WTC11 (cell line): Measurements from ENCODE around the gene FXN.

Experiments
- CREB1 ChIP-seq: sonication (generic); formaldehyde crosslinking; IDR thresholded peaks from 2 replicates; pipeline ENCODE4 v1.8.0; 2023; ENCODE audit warnings: mild to moderate bottlenecking, missing genetic modification reagents
- ETV6 ChIP-seq: sonication (generic); formaldehyde crosslinking; IDR thresholded peaks from 2 replicates; pipeline ENCODE4 v1.8.1; 2022; ENCODE audit warnings: mild to moderate bottlenecking, missing genetic modification reagents
- FOXK1 ChIP-seq: sonication (generic); formaldehyde crosslinking; IDR thresholded peaks from 2 replicates; pipeline ENCODE4 v1.8.0; 2022; ENCODE audit warnings: mild to moderate bottlenecking, moderate library complexity, missing genetic modification reagents
- MLX ChIP-seq: sonication (generic); formaldehyde crosslinking; IDR thresholded peaks from 2 replicates; pipeline ENCODE4 v1.8.1; 2023; ENCODE audit warnings: mild to moderate bottlenecking, missing genetic modification reagents, moderate library complexity
- NFYB ChIP-seq: sonication (generic); formaldehyde crosslinking; conservative IDR thresholded peaks from 2 replicates; pipeline ENCODE4 v1.8.0; 2022; ENCODE audit warnings: low read depth, missing genetic modification reagents
- NR2C2 ChIP-seq: sonication (generic); formaldehyde crosslinking; IDR thresholded peaks from 2 replicates; pipeline ENCODE4 v1.8.0; 2022; ENCODE audit warnings: mild to moderate bottlenecking, missing genetic modification reagents
- SMAD3 ChIP-seq: sonication (generic); formaldehyde crosslinking; IDR thresholded peaks from 2 replicates; pipeline ENCODE4 v1.8.0; 2022; ENCODE audit warnings: missing genetic modification reagents, mild to moderate bottlenecking, borderline replicate concordance
- SP1 ChIP-seq: sonication (generic); formaldehyde crosslinking; conservative IDR thresholded peaks from 2 replicates; pipeline ENCODE4 v1.8.1; 2022; ENCODE audit warnings: missing genetic modification reagents
- TF ChIP-seq, protein P1 (sequence below): fragments of 200-600 bp; IDR thresholded peaks from 2 replicates; pipeline ENCODE4 v1.8.0; 2022; ENCODE audit warnings: antibody characterized with exemption
- TF ChIP-seq, protein P2 (sequence below): sonication (generic); formaldehyde crosslinking; IDR thresholded peaks from 2 replicates; pipeline ENCODE4 v1.8.0; 2022; ENCODE audit warnings: mild to moderate bottlenecking, missing genetic modification reagents
- TF ChIP-seq, protein P3 (sequence below): sonication (generic); formaldehyde crosslinking; IDR thresholded peaks from 2 replicates; pipeline ENCODE4 v1.8.0; 2022; ENCODE audit warnings: mild to moderate bottlenecking, missing genetic modification reagents
- TF ChIP-seq, protein P4 (sequence below): fragments of 250-450 bp; sonication (Bioruptor Pico); IDR thresholded peaks from 2 replicates; pipeline ENCODE4 v2.1.2; 2022; ENCODE audit warnings: mild to moderate bottlenecking, moderate library complexity

- TF ChIP-seq, protein P1, sequence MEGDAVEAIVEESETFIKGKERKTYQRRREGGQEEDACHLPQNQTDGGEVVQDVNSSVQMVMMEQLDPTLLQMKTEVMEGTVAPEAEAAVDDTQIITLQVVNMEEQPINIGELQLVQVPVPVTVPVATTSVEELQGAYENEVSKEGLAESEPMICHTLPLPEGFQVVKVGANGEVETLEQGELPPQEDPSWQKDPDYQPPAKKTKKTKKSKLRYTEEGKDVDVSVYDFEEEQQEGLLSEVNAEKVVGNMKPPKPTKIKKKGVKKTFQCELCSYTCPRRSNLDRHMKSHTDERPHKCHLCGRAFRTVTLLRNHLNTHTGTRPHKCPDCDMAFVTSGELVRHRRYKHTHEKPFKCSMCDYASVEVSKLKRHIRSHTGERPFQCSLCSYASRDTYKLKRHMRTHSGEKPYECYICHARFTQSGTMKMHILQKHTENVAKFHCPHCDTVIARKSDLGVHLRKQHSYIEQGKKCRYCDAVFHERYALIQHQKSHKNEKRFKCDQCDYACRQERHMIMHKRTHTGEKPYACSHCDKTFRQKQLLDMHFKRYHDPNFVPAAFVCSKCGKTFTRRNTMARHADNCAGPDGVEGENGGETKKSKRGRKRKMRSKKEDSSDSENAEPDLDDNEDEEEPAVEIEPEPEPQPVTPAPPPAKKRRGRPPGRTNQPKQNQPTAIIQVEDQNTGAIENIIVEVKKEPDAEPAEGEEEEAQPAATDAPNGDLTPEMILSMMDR: no peak
- no peak for TF ChIP-seq SP1 (CRISPR knock-in tag)
- no peak for TF ChIP-seq CREB1
- no peak for TF ChIP-seq MLX (CRISPR knock-in tag)
- no peak for TF ChIP-seq ETV6 (CRISPR knock-in tag)
- TF ChIP-seq NR2C2: no peak
- TF ChIP-seq, protein P2, sequence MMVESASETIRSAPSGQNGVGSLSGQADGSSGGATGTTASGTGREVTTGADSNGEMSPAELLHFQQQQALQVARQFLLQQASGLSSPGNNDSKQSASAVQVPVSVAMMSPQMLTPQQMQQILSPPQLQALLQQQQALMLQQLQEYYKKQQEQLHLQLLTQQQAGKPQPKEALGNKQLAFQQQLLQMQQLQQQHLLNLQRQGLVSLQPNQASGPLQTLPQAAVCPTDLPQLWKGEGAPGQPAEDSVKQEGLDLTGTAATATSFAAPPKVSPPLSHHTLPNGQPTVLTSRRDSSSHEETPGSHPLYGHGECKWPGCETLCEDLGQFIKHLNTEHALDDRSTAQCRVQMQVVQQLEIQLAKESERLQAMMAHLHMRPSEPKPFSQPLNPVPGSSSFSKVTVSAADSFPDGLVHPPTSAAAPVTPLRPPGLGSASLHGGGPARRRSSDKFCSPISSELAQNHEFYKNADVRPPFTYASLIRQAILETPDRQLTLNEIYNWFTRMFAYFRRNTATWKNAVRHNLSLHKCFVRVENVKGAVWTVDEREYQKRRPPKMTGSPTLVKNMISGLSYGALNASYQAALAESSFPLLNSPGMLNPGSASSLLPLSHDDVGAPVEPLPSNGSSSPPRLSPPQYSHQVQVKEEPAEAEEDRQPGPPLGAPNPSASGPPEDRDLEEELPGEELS (CRISPR knock-in tag): no peak
- TF ChIP-seq, protein P3, sequence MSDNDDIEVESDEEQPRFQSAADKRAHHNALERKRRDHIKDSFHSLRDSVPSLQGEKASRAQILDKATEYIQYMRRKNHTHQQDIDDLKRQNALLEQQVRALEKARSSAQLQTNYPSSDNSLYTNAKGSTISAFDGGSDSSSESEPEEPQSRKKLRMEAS: no peak
- TF ChIP-seq, protein P4, sequence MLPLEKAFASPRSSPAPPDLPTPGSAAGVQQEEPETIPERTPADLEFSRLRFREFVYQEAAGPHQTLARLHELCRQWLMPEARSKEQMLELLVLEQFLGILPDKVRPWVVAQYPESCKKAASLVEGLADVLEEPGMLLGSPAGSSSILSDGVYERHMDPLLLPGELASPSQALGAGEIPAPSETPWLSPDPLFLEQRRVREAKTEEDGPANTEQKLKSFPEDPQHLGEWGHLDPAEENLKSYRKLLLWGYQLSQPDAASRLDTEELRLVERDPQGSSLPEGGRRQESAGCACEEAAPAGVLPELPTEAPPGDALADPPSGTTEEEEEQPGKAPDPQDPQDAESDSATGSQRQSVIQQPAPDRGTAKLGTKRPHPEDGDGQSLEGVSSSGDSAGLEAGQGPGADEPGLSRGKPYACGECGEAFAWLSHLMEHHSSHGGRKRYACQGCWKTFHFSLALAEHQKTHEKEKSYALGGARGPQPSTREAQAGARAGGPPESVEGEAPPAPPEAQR (CRISPR knock-in tag): no peak
- no peak for TF ChIP-seq SMAD3 (CRISPR knock-in tag)
- no peak for TF ChIP-seq FOXK1
- no peak for TF ChIP-seq NFYB
Observed at GRCh38 chr9:69062195-69062594, 26.6 kb downstream of the FXN start.
